Panc1 (cell line): ENCODE measurements around the gene RELT. TPM values are rescaled to one million over a fixed set of nuclear protein-coding genes. Genes with fewer than 3 reads are reported as not detected.

Experiments
- ATAC-seq: fragments of 200-7000 bp; cut with Tn5 transposase; 2 replicates; pipeline ENCODE4 v1.9.1; 2020; ENCODE audit warnings: mild to moderate bottlenecking, moderate library complexity
- BruUV-seq: library from RNA; stranded (reverse); fragments of 400-500 nt; replicated peaks from 2 replicates; lab custom pipeline; 2021; lab: Mats Ljungman, UMichigan
- CTCF ChIA-PET: fragments of 300-600 bp; sonication (Branson Sonifier 250); formaldehyde crosslinking; loops from one replicate; lab custom pipeline; 2022; ENCODE audit warnings: antibody characterized with exemption; lab: Charles Lee
- POLR2A ChIA-PET: fragments of 300-600 bp; sonication (Branson Sonifier 250); formaldehyde crosslinking; loops from one replicate; lab custom pipeline; 2022; ENCODE audit warnings: antibody characterized with exemption; lab: Charles Lee
- DNase-seq: peaks from one replicate; pipeline ENCODE4 v3.0.0-alpha.2; 2010; ENCODE audit warnings: low read depth, low spot score
- H3K27ac ChIP-seq: 2 replicates; pipeline ENCODE4 v1.5.1; 2011; ENCODE audit warnings: mild to moderate bottlenecking, low read length, inconsistent platforms
- H3K27me3 ChIP-seq: fragments of 200-500 bp; sonication (Bioruptor generic); 2 replicates; pipeline ENCODE4 v1.6.0; 2014; ENCODE audit warnings: low read length, inconsistent platforms; ENCODE audit not compliant: control insufficient read depth, insufficient read depth
- H3K36me3 ChIP-seq: fragments of 200-500 bp; sonication (Bioruptor generic); 2 replicates; pipeline ENCODE4 v1.5.1; 2014; ENCODE audit warnings: inconsistent platforms, mild to moderate bottlenecking, low read length, moderate library complexity; ENCODE audit not compliant: control insufficient read depth, insufficient read depth
- H3K4me1 ChIP-seq: 2 replicates; pipeline ENCODE4 v1.5.1; 2011; ENCODE audit warnings: inconsistent platforms, mild to moderate bottlenecking, low read length, moderate library complexity; ENCODE audit not compliant: control insufficient read depth, insufficient read depth
- H3K4me3 ChIP-seq, 2 experiments: 2 replicates each; pipeline ENCODE4 v1.5.1; 2011 to 2012; ENCODE audit warnings: low read depth in 2 of 2, low read length in 2 of 2, mild to moderate bottlenecking in 2 of 2, inconsistent platforms in 1 of 2, moderate library complexity in 1 of 2
- H3K9me3 ChIP-seq: fragments of 200-500 bp; sonication (Bioruptor generic); 2 replicates; pipeline ENCODE4 v1.5.1; 2014; ENCODE audit warnings: low read depth, mild to moderate bottlenecking, inconsistent platforms, low read length, moderate library complexity; ENCODE audit not compliant: control insufficient read depth, insufficient read depth
- POLR2AphosphoS5 ChIP-seq: IDR thresholded peaks from 2 replicates; pipeline ENCODE4 v1.6.1; 2012; ENCODE audit warnings: mild to moderate bottlenecking, low read depth, low read length, moderate library complexity
- SIN3A ChIP-seq: IDR thresholded peaks from 2 replicates; pipeline ENCODE4 v1.6.1; 2012; ENCODE audit warnings: low read depth, mild to moderate bottlenecking, low read length, moderate library complexity, borderline replicate concordance; ENCODE audit not compliant: insufficient read depth
- TCF7L2 ChIP-seq: IDR thresholded peaks from 2 replicates; pipeline ENCODE4 v1.6.1; 2011; ENCODE audit warnings: mild to moderate bottlenecking, low read depth, low read length, inconsistent platforms
- in situ Hi-C: cut with HindIII; loops from 2 replicates; pipeline ENCODE4 v1.10.0; 2016; ENCODE audit warnings: low sequenced_read_pairs, low pct_unique_long_range_greater_than_20kb
- intact Hi-C: fragments of 100-400 bp; cut with micrococcal nuclease; formaldehyde crosslinking; loops from one replicate; pipeline ENCODE4 v1.10.0; 2022; ENCODE audit not compliant: unreplicated experiment
- total RNA-seq: library from RNA; stranded (reverse); gene quantifications from one replicate; pipeline ENCODE4 v1.2.1, GENCODE V29; 2021; ENCODE audit not compliant: unreplicated experiment
- TF ChIP-seq, protein P1 (sequence below), 2 experiments: IDR thresholded peaks; 2 replicates each; pipeline ENCODE4 v1.6.1; 2011 to 2012; ENCODE audit warnings: low read depth in 2 of 2, control low read depth in 1 of 2, low read length in 1 of 2, mild to moderate bottlenecking in 1 of 2, moderate library complexity in 1 of 2; ENCODE audit not compliant: insufficient read depth in 1 of 2
- TF ChIP-seq, protein P2 (sequence below): fragments of 450-650 bp; IDR thresholded peaks from 2 replicates; pipeline ENCODE4 v1.5.1; 2017; ENCODE audit warnings: mild to moderate bottlenecking

RELT gene
- total RNA-seq, 1 experiment from 2014 or later: 11.3 TPM

DNA sequence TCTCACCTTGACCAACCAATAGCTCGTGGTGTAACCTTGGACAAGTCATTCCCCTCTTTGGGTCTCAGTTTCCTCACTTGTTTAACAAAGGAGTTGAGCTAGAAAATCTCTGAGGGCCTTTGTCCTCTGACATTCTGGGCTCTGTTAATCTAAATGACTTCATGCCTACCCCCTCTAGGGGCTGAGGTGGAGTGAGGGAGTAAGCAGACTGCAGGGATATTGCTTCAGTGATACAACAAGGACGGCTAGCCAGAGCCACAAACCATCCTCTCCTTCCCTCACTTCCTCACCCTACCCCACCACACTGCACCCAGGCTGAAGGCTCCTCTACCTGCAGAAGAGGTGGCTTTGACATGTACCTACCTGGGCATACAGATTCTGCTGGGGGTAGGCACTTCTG is 34.8 kb downstream of the RELT start:
- Histone ChIP-seq H3K4me3 (no peak overlapping the region), H3K9me3 (no peaks in the 10 kb centered on the region), H3K27ac (no peak overlapping the region), H3K36me3 (no peaks in the 10 kb centered on the region), H3K4me1 (no peaks in the 10 kb centered on the region), H3K27me3 (no peaks in the 10 kb centered on the region)
- DNase-seq (no peak), ATAC-seq (no peak)
- intact Hi-C loops: no loop called here
- in situ Hi-C loops: no loop called here
- BruUV-seq: no TSS peak
- TF ChIP-seq SIN3A (no peak), TCF7L2 (no peak), POLR2AphosphoS5 (no peak)
- TF ChIP-seq, protein P1, sequence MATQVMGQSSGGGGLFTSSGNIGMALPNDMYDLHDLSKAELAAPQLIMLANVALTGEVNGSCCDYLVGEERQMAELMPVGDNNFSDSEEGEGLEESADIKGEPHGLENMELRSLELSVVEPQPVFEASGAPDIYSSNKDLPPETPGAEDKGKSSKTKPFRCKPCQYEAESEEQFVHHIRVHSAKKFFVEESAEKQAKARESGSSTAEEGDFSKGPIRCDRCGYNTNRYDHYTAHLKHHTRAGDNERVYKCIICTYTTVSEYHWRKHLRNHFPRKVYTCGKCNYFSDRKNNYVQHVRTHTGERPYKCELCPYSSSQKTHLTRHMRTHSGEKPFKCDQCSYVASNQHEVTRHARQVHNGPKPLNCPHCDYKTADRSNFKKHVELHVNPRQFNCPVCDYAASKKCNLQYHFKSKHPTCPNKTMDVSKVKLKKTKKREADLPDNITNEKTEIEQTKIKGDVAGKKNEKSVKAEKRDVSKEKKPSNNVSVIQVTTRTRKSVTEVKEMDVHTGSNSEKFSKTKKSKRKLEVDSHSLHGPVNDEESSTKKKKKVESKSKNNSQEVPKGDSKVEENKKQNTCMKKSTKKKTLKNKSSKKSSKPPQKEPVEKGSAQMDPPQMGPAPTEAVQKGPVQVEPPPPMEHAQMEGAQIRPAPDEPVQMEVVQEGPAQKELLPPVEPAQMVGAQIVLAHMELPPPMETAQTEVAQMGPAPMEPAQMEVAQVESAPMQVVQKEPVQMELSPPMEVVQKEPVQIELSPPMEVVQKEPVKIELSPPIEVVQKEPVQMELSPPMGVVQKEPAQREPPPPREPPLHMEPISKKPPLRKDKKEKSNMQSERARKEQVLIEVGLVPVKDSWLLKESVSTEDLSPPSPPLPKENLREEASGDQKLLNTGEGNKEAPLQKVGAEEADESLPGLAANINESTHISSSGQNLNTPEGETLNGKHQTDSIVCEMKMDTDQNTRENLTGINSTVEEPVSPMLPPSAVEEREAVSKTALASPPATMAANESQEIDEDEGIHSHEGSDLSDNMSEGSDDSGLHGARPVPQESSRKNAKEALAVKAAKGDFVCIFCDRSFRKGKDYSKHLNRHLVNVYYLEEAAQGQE (IDR thresholded peaks at IDR 0.05; ENCODE audit: insufficient read depth in 1 of 2, low read depth in 2 of 2, low read length in 1 of 2): no peak
- TF ChIP-seq, protein P2, sequence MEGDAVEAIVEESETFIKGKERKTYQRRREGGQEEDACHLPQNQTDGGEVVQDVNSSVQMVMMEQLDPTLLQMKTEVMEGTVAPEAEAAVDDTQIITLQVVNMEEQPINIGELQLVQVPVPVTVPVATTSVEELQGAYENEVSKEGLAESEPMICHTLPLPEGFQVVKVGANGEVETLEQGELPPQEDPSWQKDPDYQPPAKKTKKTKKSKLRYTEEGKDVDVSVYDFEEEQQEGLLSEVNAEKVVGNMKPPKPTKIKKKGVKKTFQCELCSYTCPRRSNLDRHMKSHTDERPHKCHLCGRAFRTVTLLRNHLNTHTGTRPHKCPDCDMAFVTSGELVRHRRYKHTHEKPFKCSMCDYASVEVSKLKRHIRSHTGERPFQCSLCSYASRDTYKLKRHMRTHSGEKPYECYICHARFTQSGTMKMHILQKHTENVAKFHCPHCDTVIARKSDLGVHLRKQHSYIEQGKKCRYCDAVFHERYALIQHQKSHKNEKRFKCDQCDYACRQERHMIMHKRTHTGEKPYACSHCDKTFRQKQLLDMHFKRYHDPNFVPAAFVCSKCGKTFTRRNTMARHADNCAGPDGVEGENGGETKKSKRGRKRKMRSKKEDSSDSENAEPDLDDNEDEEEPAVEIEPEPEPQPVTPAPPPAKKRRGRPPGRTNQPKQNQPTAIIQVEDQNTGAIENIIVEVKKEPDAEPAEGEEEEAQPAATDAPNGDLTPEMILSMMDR: no peak
- ChIA-PET CTCF (no interaction called here), POLR2A (no interaction called here)

DNA sequence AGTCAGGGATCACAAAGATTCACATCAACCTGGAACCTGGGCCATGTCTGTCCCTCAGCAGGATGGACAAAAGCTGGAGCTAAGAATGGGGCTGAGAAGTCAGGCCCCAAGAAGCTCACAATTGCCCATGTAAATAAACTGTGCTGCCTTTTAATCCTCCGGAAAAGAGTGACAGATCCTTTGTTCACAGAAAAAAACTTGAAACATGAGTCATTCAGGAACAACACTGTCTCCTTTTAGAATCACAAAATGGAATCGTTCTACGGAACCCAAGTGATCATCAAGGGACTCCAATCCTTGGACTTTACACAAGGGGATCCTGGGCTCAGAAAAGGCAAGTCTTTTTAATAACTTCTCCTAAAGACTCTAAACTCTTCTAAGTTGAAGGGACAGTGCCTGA is 36.1 kb downstream of the RELT start:
- Histone ChIP-seq H3K27ac (no peak overlapping the region), H3K27me3 (no peaks in the 10 kb centered on the region), H3K36me3 (no peaks in the 10 kb centered on the region), H3K9me3 (no peaks in the 10 kb centered on the region), H3K4me1 (no peaks in the 10 kb centered on the region), H3K4me3 (no peak overlapping the region)
- TF ChIP-seq POLR2AphosphoS5 (no peak), TCF7L2 (no peak), SIN3A (no peak)
- TF ChIP-seq, protein P1 (IDR thresholded peaks at IDR 0.05; ENCODE audit: insufficient read depth in 1 of 2, low read depth in 2 of 2, low read length in 1 of 2): no peak
- TF ChIP-seq, protein P2: no peak
- DNase-seq: no peak
- intact Hi-C loops (no loop called here), in situ Hi-C loops (no loop called here)
- ChIA-PET POLR2A (no interaction called here), CTCF (no interaction called here)
- no TSS peak for BruUV-seq
- no peak for ATAC-seq
